ENCODE data around the gene DTNBP1.

Gene DTNBP1

DNA sequence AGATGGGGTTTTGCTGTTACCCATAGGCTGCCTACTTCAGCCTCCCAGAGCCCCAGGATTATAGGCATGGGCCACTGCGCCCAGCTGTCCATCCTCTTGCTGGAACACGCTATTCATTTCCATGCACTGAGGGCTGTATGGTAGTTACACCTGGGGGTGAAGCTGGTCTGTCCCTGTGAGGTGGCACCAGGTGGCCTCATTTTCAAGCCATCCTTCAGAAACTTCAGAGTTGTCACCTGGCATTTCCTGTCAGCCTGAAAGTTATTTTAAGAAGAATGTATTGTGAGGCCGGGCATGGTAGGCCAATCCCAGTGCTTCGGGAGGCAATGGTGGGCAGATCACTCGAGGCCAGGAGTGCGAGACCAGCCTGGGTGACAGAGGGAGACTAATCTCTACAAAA is 147.6 kb downstream of the DTNBP1 start:
- DNase-seq (ENCODE audit: low spot score): no peak
- in situ Hi-C loops (cut with MboI; ENCODE audit: low sequenced_read_pairs, unreplicated experiment): loop anchor here (25.0 kb wide), 1 partner anchor 672 kb away; no protein-coding TSS in a partner anchor
- TF ChIP-seq, protein P1, sequence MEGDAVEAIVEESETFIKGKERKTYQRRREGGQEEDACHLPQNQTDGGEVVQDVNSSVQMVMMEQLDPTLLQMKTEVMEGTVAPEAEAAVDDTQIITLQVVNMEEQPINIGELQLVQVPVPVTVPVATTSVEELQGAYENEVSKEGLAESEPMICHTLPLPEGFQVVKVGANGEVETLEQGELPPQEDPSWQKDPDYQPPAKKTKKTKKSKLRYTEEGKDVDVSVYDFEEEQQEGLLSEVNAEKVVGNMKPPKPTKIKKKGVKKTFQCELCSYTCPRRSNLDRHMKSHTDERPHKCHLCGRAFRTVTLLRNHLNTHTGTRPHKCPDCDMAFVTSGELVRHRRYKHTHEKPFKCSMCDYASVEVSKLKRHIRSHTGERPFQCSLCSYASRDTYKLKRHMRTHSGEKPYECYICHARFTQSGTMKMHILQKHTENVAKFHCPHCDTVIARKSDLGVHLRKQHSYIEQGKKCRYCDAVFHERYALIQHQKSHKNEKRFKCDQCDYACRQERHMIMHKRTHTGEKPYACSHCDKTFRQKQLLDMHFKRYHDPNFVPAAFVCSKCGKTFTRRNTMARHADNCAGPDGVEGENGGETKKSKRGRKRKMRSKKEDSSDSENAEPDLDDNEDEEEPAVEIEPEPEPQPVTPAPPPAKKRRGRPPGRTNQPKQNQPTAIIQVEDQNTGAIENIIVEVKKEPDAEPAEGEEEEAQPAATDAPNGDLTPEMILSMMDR (IDR thresholded peaks at IDR 0.05; ENCODE audit: borderline replicate concordance, control extremely low read depth, extremely low read depth, insufficient read depth, missing control alignments): no peak

- TF ChIP-seq, protein P1 (IDR thresholded peaks at IDR 0.05; ENCODE audit: borderline replicate concordance, control extremely low read depth, extremely low read depth, insufficient read depth, missing control alignments): no peak
- in situ Hi-C loops (cut with MboI; ENCODE audit: low sequenced_read_pairs, unreplicated experiment): loop anchor here (25.0 kb wide), 1 partner anchor 673 kb away; no protein-coding TSS in a partner anchor
- no peak for DNase-seq (ENCODE audit: low spot score)
These were observed 148.8 kb downstream of the DTNBP1 start for GRCh38 chr6:15513801-15514711.

- DNase-seq (ENCODE audit: low spot score): no peak
- TF ChIP-seq, protein P1 (IDR thresholded peaks at IDR 0.05; ENCODE audit: borderline replicate concordance, control extremely low read depth, extremely low read depth, insufficient read depth, missing control alignments): no peak
- in situ Hi-C loops (cut with MboI; ENCODE audit: low sequenced_read_pairs, unreplicated experiment): loop anchor here (25.0 kb wide), 1 partner anchor 674 kb away; no protein-coding TSS in a partner anchor
These were observed 149.6 kb downstream of the DTNBP1 start for GRCh38 chr6:15513131-15513771.

- TF ChIP-seq, protein P1 (IDR thresholded peaks at IDR 0.05; ENCODE audit: borderline replicate concordance, control extremely low read depth, extremely low read depth, insufficient read depth, missing control alignments): no peak
- in situ Hi-C loops (cut with MboI; ENCODE audit: low sequenced_read_pairs, unreplicated experiment): loop anchor here (25.0 kb wide), 1 partner anchor 675 kb away; no protein-coding TSS in a partner anchor
- DNase-seq (ENCODE audit: low spot score): no peak
These were observed 150.1 kb downstream of the DTNBP1 start for GRCh38 chr6:15512721-15513120.

DNA sequence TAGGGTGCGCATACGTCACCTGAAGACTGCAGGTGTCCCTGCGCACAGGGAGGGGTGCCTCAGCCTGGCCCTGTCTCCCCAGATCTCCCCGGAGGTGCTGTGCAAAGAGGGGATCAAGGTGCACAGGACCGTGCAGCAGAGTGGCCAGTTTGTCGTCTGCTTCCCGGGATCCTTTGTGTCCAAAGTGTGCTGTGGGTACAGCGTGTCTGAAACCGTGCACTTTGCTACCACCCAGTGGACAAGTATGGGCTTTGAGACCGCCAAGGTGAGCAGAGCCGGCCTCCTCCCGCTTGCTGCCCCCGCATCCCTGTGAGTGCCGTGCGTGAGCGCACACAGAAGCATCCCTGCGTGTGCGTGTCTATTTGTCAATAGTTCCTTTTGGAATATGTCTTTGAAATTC is 150.7 kb downstream of the DTNBP1 start:
- TF ChIP-seq, protein P1 (IDR thresholded peaks at IDR 0.05; ENCODE audit: borderline replicate concordance, control extremely low read depth, extremely low read depth, insufficient read depth, missing control alignments): no peak
- in situ Hi-C loops (cut with MboI; ENCODE audit: low sequenced_read_pairs, unreplicated experiment): loop anchor here (25.0 kb wide), 1 partner anchor 675 kb away; no protein-coding TSS in a partner anchor

More for the DNA sequence above, 150.7 kb downstream of the DTNBP1 start:
- DNase-seq (ENCODE audit: low spot score): no peak

All from GM13976 (cell line).